Astrocyte of the spinal cord (primary cell): ENCODE data around the gene ADAMTS18.

Experiments used
- DNase-seq: peaks from one replicate; pipeline ENCODE4 v3.0.0; 2011; ENCODE audit warnings: low read depth, low spot score
- H3K4me3 ChIP-seq: 2 replicates; pipeline ENCODE4 v1.5.1; 2011; ENCODE audit warnings: low read depth, mild to moderate bottlenecking, low read length, moderate library complexity
- in situ Hi-C: cut with HindIII; loops from 2 replicates; pipeline ENCODE4 v1.10.0; 2017; ENCODE audit warnings: low sequenced_read_pairs
- TF ChIP-seq, protein P1 (sequence below): IDR thresholded peaks from 2 replicates; pipeline ENCODE4 v1.5.1; 2012; ENCODE audit warnings: low read depth, mild to moderate bottlenecking, low read length, inconsistent platforms

ADAMTS18 gene

DNA sequence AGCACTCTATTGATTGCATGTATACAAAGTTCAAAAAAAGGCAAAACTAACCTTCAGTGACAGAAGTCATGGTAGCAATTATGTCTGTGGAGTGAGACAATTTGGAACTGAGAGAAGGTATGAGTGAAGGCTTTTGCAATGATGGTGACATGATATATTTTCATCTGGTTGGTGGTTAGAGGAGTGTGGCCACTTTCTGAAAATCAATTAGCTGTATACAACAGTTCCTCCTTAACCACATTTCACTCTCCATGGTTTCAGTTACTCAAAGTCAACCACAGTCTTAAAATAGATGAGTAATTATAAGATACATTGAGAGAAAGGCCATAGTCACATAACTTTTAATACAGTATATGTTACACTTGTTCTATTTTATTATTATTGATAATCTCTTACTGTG, 26.2 kb downstream of the ADAMTS18 start:
- no peak overlapping the region for H3K4me3 ChIP-seq
- TF ChIP-seq, protein P1, sequence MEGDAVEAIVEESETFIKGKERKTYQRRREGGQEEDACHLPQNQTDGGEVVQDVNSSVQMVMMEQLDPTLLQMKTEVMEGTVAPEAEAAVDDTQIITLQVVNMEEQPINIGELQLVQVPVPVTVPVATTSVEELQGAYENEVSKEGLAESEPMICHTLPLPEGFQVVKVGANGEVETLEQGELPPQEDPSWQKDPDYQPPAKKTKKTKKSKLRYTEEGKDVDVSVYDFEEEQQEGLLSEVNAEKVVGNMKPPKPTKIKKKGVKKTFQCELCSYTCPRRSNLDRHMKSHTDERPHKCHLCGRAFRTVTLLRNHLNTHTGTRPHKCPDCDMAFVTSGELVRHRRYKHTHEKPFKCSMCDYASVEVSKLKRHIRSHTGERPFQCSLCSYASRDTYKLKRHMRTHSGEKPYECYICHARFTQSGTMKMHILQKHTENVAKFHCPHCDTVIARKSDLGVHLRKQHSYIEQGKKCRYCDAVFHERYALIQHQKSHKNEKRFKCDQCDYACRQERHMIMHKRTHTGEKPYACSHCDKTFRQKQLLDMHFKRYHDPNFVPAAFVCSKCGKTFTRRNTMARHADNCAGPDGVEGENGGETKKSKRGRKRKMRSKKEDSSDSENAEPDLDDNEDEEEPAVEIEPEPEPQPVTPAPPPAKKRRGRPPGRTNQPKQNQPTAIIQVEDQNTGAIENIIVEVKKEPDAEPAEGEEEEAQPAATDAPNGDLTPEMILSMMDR: no peak
- in situ Hi-C loops: no loop called here
- no peak for DNase-seq

DNA sequence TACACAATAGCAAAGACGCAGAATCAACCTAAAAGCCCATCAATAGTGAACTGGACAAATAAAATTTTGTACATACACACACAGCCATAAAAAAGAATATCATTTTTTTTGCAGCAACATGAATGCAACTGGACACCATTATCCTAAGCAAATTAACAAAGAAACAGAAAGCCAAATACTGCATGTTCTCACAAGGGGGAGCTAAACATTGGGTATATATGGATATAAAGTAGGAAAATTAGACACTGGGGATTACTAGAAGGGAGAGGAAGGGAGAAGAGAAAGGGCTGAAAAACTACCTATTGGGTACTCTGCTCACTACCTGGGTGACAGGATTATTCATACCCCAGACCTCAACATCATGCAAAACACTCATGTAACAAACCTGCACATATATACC, 28.2 kb downstream of the ADAMTS18 start:
- in situ Hi-C loops: no loop called here
- H3K4me3 ChIP-seq: no peak overlapping the region
- peak; percentile 18 for DNase-seq
- TF ChIP-seq, protein P1: peak; percentile 49

DNA sequence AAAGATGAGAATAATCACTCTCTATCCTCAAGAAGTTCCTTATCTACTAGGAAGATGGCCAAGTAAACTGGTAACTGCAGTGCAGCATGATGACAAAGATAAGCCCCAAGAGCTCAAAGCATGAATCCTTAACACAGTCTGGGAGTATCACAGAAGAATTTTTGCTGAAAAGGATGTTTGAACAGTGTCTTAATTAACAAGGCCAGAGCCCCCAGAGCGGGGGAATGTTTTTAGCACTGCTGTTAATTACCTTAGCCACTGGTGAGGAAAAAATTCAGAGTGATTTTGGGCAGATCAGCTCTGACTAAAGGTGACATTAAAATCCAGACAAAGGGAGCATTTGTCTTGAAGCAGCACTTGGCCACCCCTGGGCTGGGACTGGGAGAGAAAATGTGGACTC, 30.1 kb downstream of the ADAMTS18 start:
- no peak for DNase-seq
- TF ChIP-seq, protein P1: no peak
- in situ Hi-C loops: no loop called here
- no peak overlapping the region for H3K4me3 ChIP-seq

DNA sequence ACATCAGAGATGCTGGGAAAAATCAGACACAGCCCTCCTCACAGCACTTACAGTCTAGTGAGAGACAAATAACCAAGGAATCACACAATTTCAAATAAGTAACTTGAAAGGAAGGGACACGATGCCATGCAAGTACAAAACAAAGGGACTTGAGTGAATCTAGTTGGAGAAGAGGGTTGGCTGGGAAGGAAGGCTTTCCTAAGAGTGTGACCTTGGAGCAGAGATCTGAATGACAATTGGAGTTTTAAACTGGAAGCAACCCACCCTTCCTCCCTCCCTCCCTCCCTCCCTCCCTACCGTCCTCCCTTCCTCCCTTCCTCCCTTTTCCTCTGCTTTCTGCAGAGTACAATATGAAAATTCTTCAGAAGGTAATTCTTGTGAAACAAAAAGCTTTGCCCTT, 31.1 kb downstream of the ADAMTS18 start:
- no peak overlapping the region for H3K4me3 ChIP-seq
- in situ Hi-C loops: no loop called here
- DNase-seq: no peak
- TF ChIP-seq, protein P1: no peak

DNA sequence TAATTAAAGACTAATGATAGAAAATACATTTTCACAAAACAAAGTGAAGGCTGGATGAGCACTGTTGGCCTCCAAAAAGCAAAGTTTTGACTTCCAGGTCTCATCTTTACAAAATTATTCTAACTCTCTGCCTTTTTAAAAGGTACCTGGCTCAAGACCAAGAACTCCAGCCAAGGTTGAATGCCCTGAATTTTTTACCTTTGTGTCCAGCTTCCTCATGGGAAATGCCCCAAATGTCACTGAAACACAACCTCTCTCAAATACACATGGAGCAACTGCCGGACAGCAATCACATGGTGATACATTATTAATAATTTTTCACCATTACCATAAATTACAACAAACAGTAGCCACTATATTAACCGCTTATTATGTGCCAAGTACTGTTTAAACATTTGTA, 32.2 kb downstream of the ADAMTS18 start:
- DNase-seq: no peak
- in situ Hi-C loops: no loop called here
- H3K4me3 ChIP-seq: no peak overlapping the region
- TF ChIP-seq, protein P1: no peak

DNA sequence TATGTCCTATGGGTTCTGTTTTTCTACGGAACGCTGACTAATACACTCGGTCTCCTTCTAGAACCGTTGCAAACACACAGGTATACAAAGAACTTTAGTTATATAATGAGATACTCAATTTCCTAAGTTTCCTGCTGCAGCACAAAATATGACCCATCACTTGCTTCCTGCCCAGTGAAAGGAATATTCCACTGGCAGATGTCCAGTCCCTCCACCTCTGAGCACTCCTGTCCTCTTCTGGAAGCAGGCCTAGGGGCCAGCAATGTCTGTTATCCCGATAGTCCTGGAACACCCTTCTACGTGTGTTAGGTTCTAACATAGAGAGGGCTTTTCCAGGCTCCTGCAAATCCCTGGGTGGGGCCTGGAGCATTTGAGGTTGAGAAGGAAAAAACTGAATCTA, 32.7 kb downstream of the ADAMTS18 start:
- TF ChIP-seq, protein P1: no peak
- H3K4me3 ChIP-seq: no peak overlapping the region
- DNase-seq: no peak
- in situ Hi-C loops: no loop called here

DNA sequence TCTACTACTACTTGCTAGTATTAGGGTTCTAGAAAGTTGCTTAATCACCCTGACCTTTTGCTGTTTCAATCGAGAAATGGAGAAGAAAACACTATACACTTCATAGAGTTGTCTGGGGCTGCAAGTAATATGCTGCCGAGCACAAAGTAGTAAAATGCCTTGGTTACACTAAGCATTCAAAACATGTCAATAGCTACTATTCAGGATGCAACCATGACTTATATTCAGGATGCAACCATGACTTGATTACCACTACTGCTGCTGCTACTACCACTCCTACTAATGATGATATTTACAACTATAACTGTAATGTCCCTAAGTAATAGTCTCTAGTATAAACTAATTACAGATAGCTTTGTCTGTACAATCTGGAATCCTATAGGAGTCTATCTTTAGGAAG, 35.3 kb downstream of the ADAMTS18 start:
- DNase-seq: no peak
- H3K4me3 ChIP-seq: no peak overlapping the region
- TF ChIP-seq, protein P1: no peak
- in situ Hi-C loops: no loop called here
